Measurements from ENCODE around the gene HYAL2. TPM values are rescaled to one million over a fixed set of nuclear protein-coding genes. Genes with fewer than 3 reads are reported as not detected.

HYAL2 gene
- total RNA-seq, 1 donor from 2014 or later: 76.5 TPM

Other genes starting within 250 kb of the HYAL2 start
- gene RBM5, start 233.8 kb downstream of the HYAL2 start, total RNA-seq: 103 and 202 TPM in 2 replicates
- gene SEMA3F, start 167.4 kb downstream of the HYAL2 start, total RNA-seq: 37.3 and 205 TPM in 2 replicates
- not detected in 2 replicates for gene GNAT1, start 131.1 kb downstream of the HYAL2 start, total RNA-seq
- gene SLC38A3, start 117.5 kb downstream of the HYAL2 start, total RNA-seq: not detected in 2 replicates
- 82.7 and 168 TPM in 2 replicates for gene GNAI2, start 86.5 kb downstream of the HYAL2 start, total RNA-seq
- gene SEMA3B, start 53.6 kb downstream of the HYAL2 start, total RNA-seq: 5.1 and 7.5 TPM in 2 replicates
- gene LSMEM2, start 43.7 kb downstream of the HYAL2 start, total RNA-seq: not detected in 2 replicates
- gene IFRD2, start 30.3 kb downstream of the HYAL2 start, total RNA-seq: 117 and 171 TPM in 2 replicates
- 8.4 and 8.5 TPM in 2 replicates for gene HYAL3, start 23.3 kb downstream of the HYAL2 start, total RNA-seq
- 2.7 and 2.9 TPM in 2 replicates for gene NAA80, start 23.3 kb downstream of the HYAL2 start, total RNA-seq
- 4.5 and 5.8 TPM in 2 replicates for gene HYAL1, start 19.2 kb downstream of the HYAL2 start, total RNA-seq
- gene TUSC2, start 5.5 kb upstream of the HYAL2 start, total RNA-seq: 15.7 and 26.0 TPM in 2 replicates
- 14.9 and 19.8 TPM in 2 replicates for gene RASSF1, start 18.1 kb upstream of the HYAL2 start, total RNA-seq
- gene ZMYND10, start 23.0 kb upstream of the HYAL2 start, total RNA-seq: 0.21 and 0.34 TPM in 2 replicates
- 11.3 and 14.7 TPM in 2 replicates for gene NPRL2, start 28.0 kb upstream of the HYAL2 start, total RNA-seq
- gene CYB561D2, start 28.1 kb upstream of the HYAL2 start, total RNA-seq: 13.7 and 14.2 TPM in 2 replicates
- gene TMEM115, start 36.8 kb upstream of the HYAL2 start, total RNA-seq: 28.0 and 33.0 TPM in 2 replicates
- under 0.01 TPM in 1 of 2 replicates, not detected in the other for gene CACNA2D2, start 180.9 kb upstream of the HYAL2 start, total RNA-seq
- 0.68 and 3.6 TPM in 2 replicates for gene C3orf18, start 245.0 kb upstream of the HYAL2 start, total RNA-seq
- 4.4 and 10.8 TPM in 2 replicates for gene HEMK1, start 246.8 kb upstream of the HYAL2 start, total RNA-seq